ENCODE data around the gene TBC1D22A. TPM values are rescaled to one million over a fixed set of nuclear protein-coding genes. Genes with fewer than 3 reads are reported as not detected.

The TBC1D22A gene
- total RNA-seq, 2 experiments from 2014 or later, result 33.2 to 34.9 TPM

GRCh38 chr22:46748206-46748907 lies 14.1 kb upstream of the TBC1D22A start:
- intact Hi-C loops (cut with micrococcal nuclease), result no loop called here
- peak overlapping the region; percentile 74 for H3K27ac Mint-ChIP-seq

DNA sequence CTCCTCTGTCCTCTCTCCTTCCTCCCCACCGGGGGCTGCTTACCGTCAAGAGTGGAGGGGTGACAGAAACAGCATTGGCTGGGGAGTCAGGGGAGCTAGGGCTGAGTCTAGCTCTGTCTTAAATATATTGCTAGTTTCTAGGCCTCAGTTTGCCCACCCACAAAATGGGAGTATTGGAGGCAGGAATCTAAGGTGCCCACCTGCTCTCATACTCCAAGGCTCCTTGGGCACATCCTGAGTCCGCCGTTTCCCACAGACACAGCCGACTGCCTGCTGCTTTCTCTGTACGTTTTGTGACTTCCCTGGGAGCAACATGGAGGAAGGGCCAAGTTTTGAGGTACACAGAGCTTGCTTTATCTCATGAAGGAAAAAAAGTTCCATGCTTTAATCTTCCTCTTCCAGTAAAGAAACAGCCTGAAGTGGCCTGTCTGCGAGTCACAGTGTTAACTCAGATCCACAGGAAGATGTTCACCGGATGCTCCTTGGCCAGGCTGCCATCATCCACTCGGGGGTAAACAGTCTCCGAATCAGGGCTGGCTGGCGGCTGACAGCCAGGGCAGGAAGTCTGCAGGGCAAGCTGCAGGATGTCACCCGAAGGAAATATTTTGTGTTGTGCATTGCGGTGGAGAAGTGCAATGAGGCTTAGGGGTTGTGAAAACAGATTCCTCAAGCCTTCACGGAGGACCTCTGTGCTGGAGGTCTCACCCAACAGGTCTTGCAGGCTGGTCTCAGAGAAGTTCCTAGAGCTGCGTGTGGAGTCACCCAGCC lies 13.4 kb upstream of the TBC1D22A start:
- peak overlapping the region; percentile 46 for H3K4me3 Mint-ChIP-seq
- no peaks in the 10 kb centered on the region for H3K27me3 Mint-ChIP-seq
- intact Hi-C loops (cut with micrococcal nuclease), result no loop called here
- POLR2A ChIA-PET, result interaction anchor here (0.6 to 2.4 kb wide), 5 partner anchors 10 to 50 kb away, joined by 3 to 12 read pairs (median 7); partner anchors contain the start of gene TBC1D22A
- no peaks in the 10 kb centered on the region for H3K9me3 Mint-ChIP-seq
- DNase-seq, result peak; percentile 69
- CTCF ChIA-PET, result interaction anchor here (1.0 to 3.9 kb wide), 8 partner anchors 9 to 186 kb away, joined by 3 to 57 read pairs (median 5); partner anchors contain the start of gene TBC1D22A
- H3K27ac Mint-ChIP-seq, result peak overlapping the region; percentile 74
- H3K4me1 Mint-ChIP-seq (ENCODE audit: low read depth), result peaks cover 28% of the 10 kb centered on the region
- no peaks in the 10 kb centered on the region for H3K36me3 Mint-ChIP-seq

More at GRCh38 chr22:46748206-46748907, 14.1 kb upstream of the TBC1D22A start:
- Mint-ChIP-seq H3K36me3 (no peaks in the 10 kb centered on the region), H3K9me3 (no peaks in the 10 kb centered on the region), H3K4me3 (no peak overlapping the region), H3K4me1 (ENCODE audit: low read depth) (peaks cover 27% of the 10 kb centered on the region), H3K27me3 (no peaks in the 10 kb centered on the region)
- CTCF ChIA-PET, result interaction anchor here (1.5 to 3.9 kb wide), 3 partner anchors 9 to 50 kb away, joined by 5 to 57 read pairs (median 7); partner anchors contain the start of gene TBC1D22A
- POLR2A ChIA-PET, result interaction anchor here (0.6 to 2.4 kb wide), 3 partner anchors 9 to 50 kb away, joined by 3 to 12 read pairs (median 7); partner anchors contain the start of gene TBC1D22A
- DNase-seq, result no peak

- Mint-ChIP-seq H3K4me1 (ENCODE audit: low read depth) (peaks cover 32% of the 10 kb centered on the region), H3K27me3 (no peaks in the 10 kb centered on the region), H3K4me3 (peak overlapping the region; percentile 46), H3K27ac (peak overlapping the region; percentile 74), H3K36me3 (no peaks in the 10 kb centered on the region), H3K9me3 (no peaks in the 10 kb centered on the region)
- intact Hi-C loops (cut with micrococcal nuclease), result no loop called here
- CTCF ChIA-PET, result interaction anchor here (1.0 to 3.9 kb wide), 8 partner anchors 10 to 187 kb away, joined by 3 to 57 read pairs (median 5); partner anchors contain the start of gene TBC1D22A
- peak; percentile 48 for DNase-seq
- POLR2A ChIA-PET, result interaction anchor here (0.8 to 2.4 kb wide), 5 partner anchors 9 to 24 kb away, joined by 3 to 12 read pairs (median 7); partner anchors contain the start of gene TBC1D22A
These were observed 12.5 kb upstream of the TBC1D22A start for GRCh38 chr22:46749682-46750529.

DNA sequence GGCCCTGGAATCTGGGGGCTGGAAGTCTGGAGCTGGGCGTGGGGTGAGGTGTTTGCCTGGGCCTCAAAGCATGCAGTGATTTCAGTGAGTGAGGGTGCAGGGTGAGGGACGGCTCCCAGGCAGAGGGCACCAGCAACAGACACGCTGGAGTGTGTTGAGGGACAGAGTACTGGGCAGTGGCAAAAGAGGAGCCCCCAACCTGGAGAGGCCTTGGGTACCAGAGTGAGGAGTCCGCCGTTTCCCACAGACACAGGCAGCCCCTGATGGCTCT lies 12.0 kb upstream of the TBC1D22A start:
- no peaks in the 10 kb centered on the region for H3K36me3 Mint-ChIP-seq
- H3K4me1 Mint-ChIP-seq (ENCODE audit: low read depth), result peaks cover 32% of the 10 kb centered on the region
- H3K9me3 Mint-ChIP-seq, result no peaks in the 10 kb centered on the region
- H3K27me3 Mint-ChIP-seq, result no peaks in the 10 kb centered on the region
- H3K27ac Mint-ChIP-seq, result peak overlapping the region; percentile 74
- intact Hi-C loops (cut with micrococcal nuclease), result no loop called here
- POLR2A ChIA-PET, result interaction anchor here (0.8 to 2.4 kb wide), 3 partner anchors 9 to 12 kb away, joined by 4 to 12 read pairs (median 7); partner anchors contain the start of gene TBC1D22A
- peak overlapping the region; percentile 46 for H3K4me3 Mint-ChIP-seq
- CTCF ChIA-PET, result interaction anchor here (1.4 to 3.9 kb wide), 3 partner anchors 9 to 187 kb away, joined by 4 to 57 read pairs (median 7); partner anchors contain the start of gene TBC1D22A
- no peak for DNase-seq

DNA sequence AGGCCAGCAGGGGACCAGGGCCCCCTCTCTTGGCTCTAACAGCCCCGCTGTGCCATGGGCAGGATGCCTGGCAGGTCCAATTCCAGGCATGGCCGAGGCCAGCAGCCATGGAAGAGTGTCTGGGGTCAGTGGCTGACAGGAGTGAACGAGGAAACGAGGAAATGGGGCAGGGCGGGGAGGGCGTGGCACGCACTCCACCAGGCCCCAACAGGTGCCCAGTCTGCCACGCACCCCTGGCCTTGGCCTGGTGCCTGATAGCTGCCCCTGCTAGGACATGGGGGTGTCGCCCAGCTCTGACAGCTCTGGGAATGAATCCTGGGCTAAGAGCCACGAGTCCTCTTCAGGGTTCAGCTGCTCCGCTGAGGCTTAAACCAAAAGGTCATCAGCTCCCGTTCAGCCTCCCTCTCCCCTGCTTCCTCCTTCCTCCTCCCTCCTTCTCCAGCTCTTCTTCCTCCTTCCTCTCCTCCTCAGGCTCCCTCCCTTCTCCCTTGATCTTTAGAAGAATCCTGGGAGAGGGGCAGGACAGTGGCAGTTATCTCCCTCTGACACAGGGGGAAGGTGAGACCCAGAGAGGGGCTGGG lies 11.5 kb upstream of the TBC1D22A start:
- POLR2A ChIA-PET, result interaction anchor here (0.7 to 2.4 kb wide), 4 partner anchors 11 to 19 kb away, joined by 3 to 12 read pairs (median 4); partner anchors contain the start of gene TBC1D22A
- CTCF ChIA-PET, result interaction anchor here (1.6 to 3.9 kb wide), 2 partner anchors 9 to 12 kb away, joined by 4 to 57 read pairs; partner anchors contain the start of gene TBC1D22A
- intact Hi-C loops (cut with micrococcal nuclease), result no loop called here
- no peak overlapping the region for H3K4me3 Mint-ChIP-seq
- DNase-seq, result no peak
- H3K36me3 Mint-ChIP-seq, result no peaks in the 10 kb centered on the region
- H3K27me3 Mint-ChIP-seq, result no peaks in the 10 kb centered on the region
- peaks cover under 1% of the 10 kb centered on the region for H3K9me3 Mint-ChIP-seq
- H3K27ac Mint-ChIP-seq, result no peak overlapping the region
- H3K4me1 Mint-ChIP-seq (ENCODE audit: low read depth), result peaks cover 32% of the 10 kb centered on the region

GRCh38 chr22:46752286-46752987 lies 10.0 kb upstream of the TBC1D22A start:
- ChIA-PET POLR2A (no interaction called here), CTCF (interaction anchor here (1.5 kb wide), 1 partner anchor 51 kb away, joined by 4 read pairs; no protein-coding TSS in a partner anchor)
- Mint-ChIP-seq H3K4me1 (ENCODE audit: low read depth) (peaks cover 34% of the 10 kb centered on the region), H3K9me3 (peaks cover 9% of the 10 kb centered on the region), H3K4me3 (no peak overlapping the region), H3K27ac (no peak overlapping the region), H3K27me3 (no peaks in the 10 kb centered on the region), H3K36me3 (peaks cover 5% of the 10 kb centered on the region)
- DNase-seq, result no peak
- intact Hi-C loops (cut with micrococcal nuclease), result no loop called here

GRCh38 chr22:46752988-46753310 lies 9.5 kb upstream of the TBC1D22A start:
- H3K4me3 Mint-ChIP-seq, result no peak overlapping the region
- peaks cover 34% of the 10 kb centered on the region for H3K4me1 Mint-ChIP-seq (ENCODE audit: low read depth)
- intact Hi-C loops (cut with micrococcal nuclease), result no loop called here
- no peaks in the 10 kb centered on the region for H3K27me3 Mint-ChIP-seq
- no peak for DNase-seq
- H3K27ac Mint-ChIP-seq, result no peak overlapping the region
- POLR2A ChIA-PET, result no interaction called here
- CTCF ChIA-PET, result interaction anchor here (1.5 kb wide), 1 partner anchor 50 kb away, joined by 4 read pairs; no protein-coding TSS in a partner anchor
- peaks cover 9% of the 10 kb centered on the region for H3K9me3 Mint-ChIP-seq
- H3K36me3 Mint-ChIP-seq, result peaks cover 5% of the 10 kb centered on the region

DNA sequence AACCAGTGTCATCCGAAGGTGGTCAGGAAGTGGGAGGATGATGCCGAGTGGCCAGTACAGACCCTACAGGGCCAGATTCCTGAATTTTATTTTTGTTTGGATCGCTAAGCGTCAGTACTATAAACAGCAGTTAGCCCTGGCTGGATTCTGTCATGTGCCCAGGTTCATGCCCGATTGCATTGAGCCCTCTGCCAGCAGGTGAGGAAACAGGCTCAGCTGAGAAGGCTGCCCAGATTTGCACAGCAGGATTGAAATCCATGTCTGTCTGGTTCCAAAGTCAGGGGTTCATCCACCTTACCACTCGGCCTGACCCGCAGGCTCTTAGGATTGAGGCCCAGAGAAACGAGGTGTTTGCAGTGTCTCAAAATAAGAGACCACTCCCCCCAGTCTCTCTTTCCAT lies 9.1 kb upstream of the TBC1D22A start:
- ChIA-PET POLR2A (no interaction called here), CTCF (no interaction called here)
- peaks cover 5% of the 10 kb centered on the region for H3K36me3 Mint-ChIP-seq
- H3K4me3 Mint-ChIP-seq, result no peak overlapping the region
- no peak overlapping the region for H3K27ac Mint-ChIP-seq
- no peak for DNase-seq
- H3K9me3 Mint-ChIP-seq, result peaks cover 9% of the 10 kb centered on the region
- peaks cover 34% of the 10 kb centered on the region for H3K4me1 Mint-ChIP-seq (ENCODE audit: low read depth)
- intact Hi-C loops (cut with micrococcal nuclease), result no loop called here
- no peaks in the 10 kb centered on the region for H3K27me3 Mint-ChIP-seq

- Mint-ChIP-seq H3K36me3 (peaks cover 5% of the 10 kb centered on the region), H3K4me3 (no peak overlapping the region), H3K27ac (peak overlapping the region; percentile 74), H3K4me1 (ENCODE audit: low read depth) (peaks cover 35% of the 10 kb centered on the region), H3K27me3 (no peaks in the 10 kb centered on the region), H3K9me3 (peaks cover 9% of the 10 kb centered on the region)
- CTCF ChIA-PET, result no interaction called here
- intact Hi-C loops (cut with micrococcal nuclease), result no loop called here
- DNase-seq, result no peak
- POLR2A ChIA-PET, result no interaction called here
These were observed 8.7 kb upstream of the TBC1D22A start for GRCh38 chr22:46753761-46754109.

- H3K36me3 Mint-ChIP-seq, result peaks cover 5% of the 10 kb centered on the region
- ChIA-PET POLR2A (no interaction called here), CTCF (interaction anchor here (7.8 kb wide), 1 partner anchor 47 kb away, joined by 180 read pairs; no protein-coding TSS in a partner anchor)
- H3K4me1 Mint-ChIP-seq (ENCODE audit: low read depth), result peaks cover 32% of the 10 kb centered on the region
- peaks cover 9% of the 10 kb centered on the region for H3K9me3 Mint-ChIP-seq
- intact Hi-C loops (cut with micrococcal nuclease), result no loop called here
- H3K27me3 Mint-ChIP-seq, result no peaks in the 10 kb centered on the region
- H3K27ac Mint-ChIP-seq, result peak overlapping the region; percentile 74
- no peak overlapping the region for H3K4me3 Mint-ChIP-seq
- peak; percentile 73 for DNase-seq
These were observed 8.2 kb upstream of the TBC1D22A start for GRCh38 chr22:46754110-46754799.
